Upper lobe of left lung (tissue), 6 donors: ENCODE measurements around the gene SLC25A39. TPM values are rescaled to one million over a fixed set of nuclear protein-coding genes. Genes with fewer than 3 reads are reported as not detected.

Experiments used
- ATAC-seq, 2 donors: fragments of 200-7000 bp; cut with Tn5 transposase; one replicate each; pipeline ENCODE4 v1.9.1; 2022; ENCODE audit warnings: mild to moderate bottlenecking in 2 of 2, moderate library complexity in 2 of 2; ENCODE audit not compliant: low FRiP score in 2 of 2
- DNase-seq, 2 donors: peaks; one replicate each; pipeline ENCODE4 v3.0.0-alpha.2; 2019 to 2020
- H3K27ac ChIP-seq, 4 donors: fragments of 200-600 bp; sonication (generic); one replicate each; pipeline ENCODE4 v1.5.1; 2016 to 2019
- H3K27me3 ChIP-seq, 4 donors: fragments of 200-600 bp; sonication (generic); one replicate each; pipeline ENCODE4 v1.5.1; 2017 to 2019
- H3K36me3 ChIP-seq, 4 donors: fragments of 200-600 bp; sonication (generic); one replicate each; pipeline ENCODE4 v1.5.1; 2016 to 2019
- H3K4me1 ChIP-seq, 4 donors: fragments of 200-600 bp; sonication (generic); one replicate each; pipeline ENCODE4 v1.5.1; 2018 to 2019
- H3K4me3 ChIP-seq, 4 donors: fragments of 200-600 bp; sonication (generic); one replicate each; pipeline ENCODE4 v1.5.1; 2017 to 2019; ENCODE audit warnings: mild to moderate bottlenecking in 2 of 4, moderate library complexity in 1 of 4
- H3K9me3 ChIP-seq, 4 donors: fragments of 200-600 bp; sonication (generic); one replicate each; pipeline ENCODE4 v1.5.1; 2018 to 2019
- EP300 ChIP-seq, 4 donors: sonication (generic); formaldehyde crosslinking; IDR thresholded peaks; one replicate each; pipeline ENCODE4 v1.5.1; 2017; ENCODE audit warnings: antibody characterized with exemption in 4 of 4, control low read depth in 2 of 4
- POLR2A ChIP-seq, 4 donors: fragments of 450-650 bp; IDR thresholded peaks; one replicate each; pipeline ENCODE4 v1.5.1; 2016 to 2017; ENCODE audit warnings: antibody characterized with exemption in 4 of 4, mild to moderate bottlenecking in 2 of 4
- POLR2AphosphoS5 ChIP-seq, 2 donors: sonication (generic); formaldehyde crosslinking; IDR thresholded peaks; one replicate each; pipeline ENCODE4 v1.5.1; 2017; ENCODE audit warnings: antibody characterized with exemption in 2 of 2
- WGBS, 2 donors: methylation state at CpG; one replicate each; pipeline ENCODE4 v1.1.5; 2017 to 2018; 5-methylcytosine and 5-hydroxymethylcytosine counted together
- total RNA-seq, 6 donors: library from RNA; depleted of rRNA in 4 of 6; stranded (reverse); fragments of >200 nt in 4 of 6; gene quantifications; one replicate each; pipeline versions ENCODE4 v1.1.0 to v1.2.1, GENCODE V29; 2016 to 2021
- TF ChIP-seq, protein P1 (sequence below), 6 experiments: fragments of 450-650 bp in 4 of 6; fragments of 200-600 bp in 2 of 6; sonication (generic) in 2 of 6; IDR thresholded peaks; one replicate each; pipeline ENCODE4 v1.5.1; 2016 to 2019; ENCODE audit warnings: antibody characterized with exemption in 6 of 6
- donor health status: DM: no; HTN: no; CAD: no; lungs with moderate emphysema.
- donor health status: DM: no; HTN: yes; CAD: no; lungs with severe emphysema.

The SLC25A39 gene
- total RNA-seq, 6 donors from 2014 or later: 56.8 to 144 (median 98.6) TPM

DNA sequence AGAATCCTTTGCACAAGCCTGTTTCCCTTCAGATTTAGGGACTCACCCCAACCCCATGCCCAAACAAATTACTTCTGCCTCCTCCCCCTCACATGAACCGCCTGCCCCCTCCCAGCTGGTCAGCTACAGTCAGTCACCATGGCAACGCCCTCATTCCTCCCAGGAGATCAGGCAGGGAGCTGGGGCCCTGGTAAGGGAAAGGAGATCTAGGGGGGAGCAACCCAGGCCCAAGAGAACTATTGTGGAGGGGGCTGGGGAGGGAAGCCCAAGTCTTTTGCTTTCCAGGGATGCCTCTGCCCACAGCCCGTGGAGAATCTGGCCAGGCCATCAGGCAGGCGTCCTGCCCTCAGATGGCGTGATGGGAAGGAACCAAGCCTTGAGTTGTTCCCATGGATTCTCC is 36.2 kb upstream of the SLC25A39 start:
- no peak overlapping the region for H3K27ac ChIP-seq
- DNase-seq: no peak
- peaks cover 0 to 9% (median 3%) of the 10 kb centered on the region in 4 donors for H3K27me3 ChIP-seq
- peaks cover 15 to 28% (median 20%) of the 10 kb centered on the region in 4 donors for H3K4me1 ChIP-seq
- ATAC-seq: no peak
- H3K4me3 ChIP-seq: no peak overlapping the region
- no peaks in the 10 kb centered on the region for H3K9me3 ChIP-seq
- WGBS, 2 donors: 73 to 82% methylated on average over 5 of the region's 5 CpGs
- no peaks in the 10 kb centered on the region for H3K36me3 ChIP-seq
- TF ChIP-seq, protein P1, sequence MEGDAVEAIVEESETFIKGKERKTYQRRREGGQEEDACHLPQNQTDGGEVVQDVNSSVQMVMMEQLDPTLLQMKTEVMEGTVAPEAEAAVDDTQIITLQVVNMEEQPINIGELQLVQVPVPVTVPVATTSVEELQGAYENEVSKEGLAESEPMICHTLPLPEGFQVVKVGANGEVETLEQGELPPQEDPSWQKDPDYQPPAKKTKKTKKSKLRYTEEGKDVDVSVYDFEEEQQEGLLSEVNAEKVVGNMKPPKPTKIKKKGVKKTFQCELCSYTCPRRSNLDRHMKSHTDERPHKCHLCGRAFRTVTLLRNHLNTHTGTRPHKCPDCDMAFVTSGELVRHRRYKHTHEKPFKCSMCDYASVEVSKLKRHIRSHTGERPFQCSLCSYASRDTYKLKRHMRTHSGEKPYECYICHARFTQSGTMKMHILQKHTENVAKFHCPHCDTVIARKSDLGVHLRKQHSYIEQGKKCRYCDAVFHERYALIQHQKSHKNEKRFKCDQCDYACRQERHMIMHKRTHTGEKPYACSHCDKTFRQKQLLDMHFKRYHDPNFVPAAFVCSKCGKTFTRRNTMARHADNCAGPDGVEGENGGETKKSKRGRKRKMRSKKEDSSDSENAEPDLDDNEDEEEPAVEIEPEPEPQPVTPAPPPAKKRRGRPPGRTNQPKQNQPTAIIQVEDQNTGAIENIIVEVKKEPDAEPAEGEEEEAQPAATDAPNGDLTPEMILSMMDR (IDR thresholded peaks at IDR 0.05): no peak
- no peak for TF ChIP-seq EP300 (IDR thresholded peaks at IDR 0.05)
- TF ChIP-seq POLR2A (IDR thresholded peaks at IDR 0.05): no peak
- TF ChIP-seq POLR2AphosphoS5 (IDR thresholded peaks at IDR 0.05): no peak

DNA sequence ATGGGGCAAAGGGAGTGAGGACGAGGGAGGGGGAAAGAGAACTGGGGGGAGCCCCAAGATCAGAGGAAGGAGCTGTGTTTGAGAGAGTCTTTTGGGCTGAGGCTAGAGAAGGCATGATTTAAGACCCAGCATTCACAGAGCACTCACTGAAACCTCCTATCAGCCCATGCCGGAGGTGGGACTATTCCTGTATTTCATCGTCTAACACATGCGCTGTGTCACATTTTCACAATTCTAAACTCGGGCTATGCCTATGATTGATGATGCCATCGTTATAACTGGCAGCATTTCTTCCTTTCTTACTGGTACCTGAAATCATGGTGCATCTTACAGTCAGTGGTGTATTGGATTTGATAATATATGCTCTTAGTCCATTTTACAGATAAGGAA is 35.5 kb upstream of the SLC25A39 start:
- TF ChIP-seq, protein P1 (IDR thresholded peaks at IDR 0.05): no peak
- TF ChIP-seq EP300 (IDR thresholded peaks at IDR 0.05) (no peak), POLR2AphosphoS5 (IDR thresholded peaks at IDR 0.05) (no peak), POLR2A (IDR thresholded peaks at IDR 0.05) (no peak)
- peaks cover 0 to 9% (median 3%) of the 10 kb centered on the region in 4 donors for H3K27me3 ChIP-seq
- H3K27ac ChIP-seq: no peak overlapping the region
- H3K9me3 ChIP-seq: no peaks in the 10 kb centered on the region
- ATAC-seq (no peak), DNase-seq (no peak)
- 60 to 67% methylated on average over 6 of the region's 6 CpGs for WGBS, 2 donors
- no peak overlapping the region for H3K4me3 ChIP-seq
- H3K4me1 ChIP-seq: peaks cover 11 to 28% (median 20%) of the 10 kb centered on the region in 4 donors
- H3K36me3 ChIP-seq: no peaks in the 10 kb centered on the region

DNA sequence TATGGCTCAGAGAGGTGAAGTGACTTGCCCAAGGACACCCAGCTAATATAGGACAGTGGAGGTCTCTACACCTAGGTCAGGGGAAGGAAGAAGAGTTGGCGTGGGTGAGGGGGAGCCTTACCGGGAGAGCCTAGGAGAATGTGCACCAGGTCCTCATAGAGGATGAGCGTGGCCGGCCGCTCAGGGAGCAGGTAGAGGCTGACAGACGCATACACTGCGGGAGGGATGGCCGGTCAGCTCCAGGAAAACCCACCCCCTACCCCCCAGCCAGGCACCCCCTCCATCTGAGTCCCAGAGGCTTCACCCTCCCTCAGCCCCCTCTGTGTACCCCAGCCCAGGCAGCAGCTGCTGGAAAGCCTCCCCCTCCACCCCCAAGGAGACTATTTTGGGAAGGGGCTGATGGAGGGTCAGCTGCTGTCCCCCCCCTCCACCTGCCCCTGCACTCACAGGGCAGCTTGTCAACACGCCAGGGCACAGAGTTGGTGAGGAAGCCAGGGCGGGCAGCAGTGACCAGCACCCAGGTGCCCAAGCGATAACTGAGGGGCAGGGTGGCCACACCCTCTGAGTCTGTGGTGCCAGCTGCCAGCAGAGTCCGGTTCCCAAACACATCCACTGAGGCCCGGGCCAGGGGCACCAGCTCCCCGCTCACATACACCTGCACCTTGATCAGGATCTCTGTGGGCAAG is 35.0 kb upstream of the SLC25A39 start:
- Histone ChIP-seq H3K27me3 (peaks cover 0 to 9% (median 3%) of the 10 kb centered on the region in 4 donors), H3K36me3 (no peaks in the 10 kb centered on the region), H3K4me3 (no peak overlapping the region), H3K27ac (no peak overlapping the region), H3K9me3 (no peaks in the 10 kb centered on the region), H3K4me1 (peaks cover 11 to 29% (median 20%) of the 10 kb centered on the region in 4 donors)
- DNase-seq (no peak), ATAC-seq (no peak)
- TF ChIP-seq, protein P1 (IDR thresholded peaks at IDR 0.05): no peak
- TF ChIP-seq POLR2AphosphoS5 (IDR thresholded peaks at IDR 0.05) (no peak), POLR2A (IDR thresholded peaks at IDR 0.05) (no peak), EP300 (IDR thresholded peaks at IDR 0.05) (no peak)
- WGBS, 2 donors: 93 to 98% methylated on average over 9 to 13 of the region's 14 CpGs

DNA sequence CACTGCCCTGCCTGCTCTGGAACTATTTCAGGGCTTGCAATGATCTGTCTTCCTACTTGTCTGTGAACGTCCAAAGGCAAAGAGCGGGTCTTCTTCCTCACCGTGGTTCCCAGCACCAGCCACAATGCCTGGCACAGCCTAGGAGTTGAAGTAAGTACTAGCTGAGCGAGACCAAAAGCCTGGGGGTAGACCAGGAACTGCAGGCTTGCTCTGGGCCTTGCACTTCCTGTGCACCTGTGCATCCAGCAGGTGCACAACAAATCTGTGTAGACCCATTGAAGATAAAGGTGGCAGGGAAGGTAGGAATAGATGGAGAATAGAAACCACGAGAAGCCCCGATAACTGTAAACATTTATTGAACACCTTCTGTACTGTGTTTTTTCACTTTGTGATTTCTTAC is 34.4 kb upstream of the SLC25A39 start:
- peaks cover 0 to 9% (median 3%) of the 10 kb centered on the region in 4 donors for H3K27me3 ChIP-seq

More for the DNA sequence above, 34.4 kb upstream of the SLC25A39 start:
- DNase-seq: no peak
- WGBS, 2 donors: 67 to 77% methylated on average over 6 of the region's 6 CpGs
- H3K27ac ChIP-seq: no peak overlapping the region
- H3K9me3 ChIP-seq: no peaks in the 10 kb centered on the region
- H3K4me3 ChIP-seq: no peak overlapping the region
- H3K36me3 ChIP-seq: no peaks in the 10 kb centered on the region
- peaks cover 11 to 30% (median 18%) of the 10 kb centered on the region in 4 donors for H3K4me1 ChIP-seq
- TF ChIP-seq, protein P1 (IDR thresholded peaks at IDR 0.05): no peak
- no peak for TF ChIP-seq POLR2AphosphoS5 (IDR thresholded peaks at IDR 0.05)
- TF ChIP-seq POLR2A (IDR thresholded peaks at IDR 0.05): no peak
- no peak for TF ChIP-seq EP300 (IDR thresholded peaks at IDR 0.05)
- no peak for ATAC-seq
